ENCODE results near the gene SUSD1.

- TF ChIP-seq EP300 (IDR thresholded peaks at IDR 0.05; ENCODE audit: borderline replicate concordance in 1 of 2, low read depth in 1 of 2, low read length in 1 of 2) (no peak), CTCF (IDR thresholded peaks at IDR 0.05) (no peak), REST (IDR thresholded peaks at IDR 0.05; ENCODE audit: low read depth, low read length) (no peak), FOSL2 (IDR thresholded peaks at IDR 0.05; ENCODE audit: borderline replicate concordance, low read depth) (no peak), NRF1 (IDR thresholded peaks at IDR 0.05; ENCODE audit: low read depth, low read length) (no peak), POLR2AphosphoS5 (IDR thresholded peaks at IDR 0.05; ENCODE audit: low read depth, low read length) (no peak), CHD2 (IDR thresholded peaks at IDR 0.05; ENCODE audit: low read length, partially characterized antibody) (no peak), RAD21 (IDR thresholded peaks at IDR 0.05; ENCODE audit: low read length) (no peak), ELF1 (IDR thresholded peaks at IDR 0.05) (no peak), RFX5 (IDR thresholded peaks at IDR 0.05; ENCODE audit: low read length) (no peak), JUND (IDR thresholded peaks at IDR 0.05) (no peak)
These were observed 110.2 kb downstream of the SUSD1 start for GRCh38 chr9:112064871-112065270.

Measured in SK-N-SH (cell line).